Astrocyte (in vitro differentiated cells and primary cell): ENCODE data around the gene SLC33A1.

ENCODE experiments used
- CTCF ChIP-seq: IDR thresholded peaks from 2 replicates; pipeline ENCODE4 v1.5.1; 2011; ENCODE audit warnings: low read depth, mild to moderate bottlenecking, inconsistent platforms, low read length, moderate library complexity; ENCODE audit not compliant: insufficient read depth
- EZH2 ChIP-seq: IDR thresholded peaks from 2 replicates; pipeline ENCODE4 v1.6.1; 2012; ENCODE audit warnings: mild to moderate bottlenecking, low read length, inconsistent platforms; ENCODE audit not compliant: insufficient read depth

- TF ChIP-seq CTCF (no peak), EZH2 (no peak)
Observed at GRCh38 chr3:155863072-155863784, 9.0 kb upstream of the SLC33A1 start.
